ENCODE results near the gene CCDC57. TPM values are rescaled to one million over a fixed set of nuclear protein-coding genes. Genes with fewer than 3 reads are reported as not detected.

CCDC57 gene
- total and polyA plus RNA-seq, 2 of the 8 experiments (the other 6 are each of a cell fraction or from before 2014, with no cell fraction given): 8.4 to 12.9 TPM

GRCh38 chr17:82076018-82076784, 136.4 kb downstream of the CCDC57 start:
- no peak overlapping the region for H2AFZ ChIP-seq (ENCODE audit: low read length)
- H2BK20ac ChIP-seq (ENCODE audit: low read length): no peak overlapping the region
- no peaks in the 10 kb centered on the region for H3K23me2 ChIP-seq (ENCODE audit: low read depth, low read length)
- no peaks in the 10 kb centered on the region for H3K79me2 ChIP-seq (ENCODE audit: control insufficient read depth in 1 of 2, insufficient read depth in 2 of 2, low read length in 2 of 2)
- peak overlapping the region; percentile 57; the same call in 1 of the 2 replicates for H4K8ac ChIP-seq (ENCODE audit: extremely low read depth, insufficient read depth, low read length)
- WGBS, 2 experiments (ENCODE audit: extremely low coverage in 1 of 2, insufficient coverage in 1 of 2, insufficient read length in 1 of 2, insufficient replicate concordance in 2 of 2, low coverage in 1 of 2, low lambda C conversion rate in 2 of 2, missing lambda C conversion rate in 1 of 2): 89% methylated on average over 25 of the region's 25 CpGs; no CpG with 5 or more reads in 1 of the 2 experiments
- POLR2A ChIA-PET (ENCODE audit: partially characterized antibody): interaction anchor here (0.7 to 12.5 kb wide), 15 partner anchors 8 to 210 kb away, joined by 3 to 105 read pairs (median 7); partner anchors contain the start of genes DUS1L, FASN, GPS1 and RAC3
- no peak overlapping the region for H2AK5ac ChIP-seq (ENCODE audit: low read depth, low read length)
- FAIRE-seq (no peak), DNase-seq (ENCODE audit: low read depth in 1 of 2, low spot score in 2 of 2) (no peak)
- H3K79me1 ChIP-seq (ENCODE audit: low read depth, low read length): peaks cover 5% of the 10 kb centered on the region
- H3K4me2 ChIP-seq (ENCODE audit: insufficient read depth in 1 of 2, low read depth in 2 of 2, low read length in 2 of 2): no peak overlapping the region
- H3K4me1 ChIP-seq (replicated peaks in 1 of 4; ENCODE audit: control insufficient read depth in 3 of 4, insufficient read depth in 4 of 4, low read length in 3 of 4): no peaks in the 10 kb centered on the region
- H4K20me1 ChIP-seq (replicated peaks in 1 of 2; ENCODE audit: control insufficient read depth in 1 of 2, insufficient read depth in 2 of 2, low read length in 2 of 2): peaks cover 13 to 19% of the 10 kb centered on the region in 2 experiments
- H2BK15ac ChIP-seq (ENCODE audit: low read length): no peak overlapping the region
- H3K27me3 ChIP-seq (replicated peaks in 1 of 4; ENCODE audit: control insufficient read depth in 3 of 4, extremely low read depth in 1 of 4, insufficient read depth in 3 of 4, low read length in 3 of 4): no peaks in the 10 kb centered on the region; a peak in 1 of 7 replicates
- H3K4me3 ChIP-seq (ENCODE audit: extremely low read depth in 1 of 4, insufficient read depth in 2 of 4, low read depth in 3 of 4, low read length in 4 of 4): no peak overlapping the region
- no peak overlapping the region for H3K23ac ChIP-seq (ENCODE audit: insufficient read length)
- no peak overlapping the region for H3K14ac ChIP-seq (ENCODE audit: insufficient read length)
- no peak overlapping the region for H3K4ac ChIP-seq (replicated peaks; ENCODE audit: insufficient read length, low read depth, low read length)
- no peak overlapping the region for H2BK12ac ChIP-seq (ENCODE audit: low read depth, low read length)
- no peak overlapping the region for H3K27ac ChIP-seq (ENCODE audit: low read depth, low read length)
- no peak overlapping the region for H3K56ac ChIP-seq (replicated peaks; ENCODE audit: insufficient read length, low read depth, low read length)
- H3K9me3 ChIP-seq (ENCODE audit: insufficient read depth in 2 of 2, low read depth in 1 of 2, low read length in 1 of 2): no peaks in the 10 kb centered on the region
- no peak overlapping the region for H4K5ac ChIP-seq (ENCODE audit: insufficient read length, low read depth, low read length)
- TF ChIP-seq POLR2A (IDR thresholded peaks at IDR 0.05; ENCODE audit: control extremely low read depth in 1 of 2, low read depth in 2 of 2, low read length in 2 of 2) (peak; percentile 2 to 3; a peak in 1 of 3 replicates), POLR2AphosphoS5 (IDR thresholded peaks at IDR 0.05; ENCODE audit: low read depth, low read length) (peak; percentile 62), GTF2F1 (IDR thresholded peaks at IDR 0.05; ENCODE audit: borderline replicate concordance, low read depth, low read length) (no peak), TCF12 (IDR thresholded peaks at IDR 0.05; ENCODE audit: low read depth, low read length) (no peak)
- CTCF ChIA-PET (ENCODE audit: partially characterized antibody): interaction anchor here (0.9 to 2.7 kb wide), 9 partner anchors 11 to 206 kb away, joined by 3 to 16 read pairs (median 3); partner anchors contain the start of gene FASN
- H2BK120ac ChIP-seq (replicated peaks; ENCODE audit: low read depth, low read length): no peak overlapping the region
- H3K18ac ChIP-seq (ENCODE audit: extremely low read depth, low read length): no peak overlapping the region
- H3K9ac ChIP-seq (replicated peaks in 1 of 4; ENCODE audit: extremely low read depth in 1 of 4, low read depth in 3 of 4, low read length in 3 of 4): no peak overlapping the region
- no peak overlapping the region for H2BK5ac ChIP-seq (ENCODE audit: low read depth, low read length)
- H4K91ac ChIP-seq (replicated peaks; ENCODE audit: insufficient read length, low read length): no peak overlapping the region
- H3K36me3 ChIP-seq (ENCODE audit: control insufficient read depth in 2 of 4, insufficient read depth in 4 of 4, low read length in 3 of 4): peaks cover 18 to 35% (median 24%) of the 10 kb centered on the region in 4 experiments
